GM13977 (cell line): ENCODE data around the gene RNF130.

Experiments used
- DNase-seq: peaks from one replicate; pipeline ENCODE4 v3.0.0; 2012; ENCODE audit warnings: low spot score
- in situ Hi-C: fragments of 300-500 bp; cut with MboI; formaldehyde crosslinking; loops from one replicate; pipeline ENCODE4 v1.12.0; 2022; ENCODE audit warnings: low sequenced_read_pairs, low pct_unique_long_range_greater_than_20kb, mixed read lengths, inconsistent platforms; ENCODE audit not compliant: unreplicated experiment
- TF ChIP-seq, protein P1 (sequence below): IDR thresholded peaks from 2 replicates; pipeline ENCODE4 v1.5.1; 2012; ENCODE audit warnings: mild to moderate bottlenecking, control low read depth; ENCODE audit not compliant: insufficient read depth; ENCODE audit errors: extremely low read depth, missing control alignments

Gene RNF130

DNA sequence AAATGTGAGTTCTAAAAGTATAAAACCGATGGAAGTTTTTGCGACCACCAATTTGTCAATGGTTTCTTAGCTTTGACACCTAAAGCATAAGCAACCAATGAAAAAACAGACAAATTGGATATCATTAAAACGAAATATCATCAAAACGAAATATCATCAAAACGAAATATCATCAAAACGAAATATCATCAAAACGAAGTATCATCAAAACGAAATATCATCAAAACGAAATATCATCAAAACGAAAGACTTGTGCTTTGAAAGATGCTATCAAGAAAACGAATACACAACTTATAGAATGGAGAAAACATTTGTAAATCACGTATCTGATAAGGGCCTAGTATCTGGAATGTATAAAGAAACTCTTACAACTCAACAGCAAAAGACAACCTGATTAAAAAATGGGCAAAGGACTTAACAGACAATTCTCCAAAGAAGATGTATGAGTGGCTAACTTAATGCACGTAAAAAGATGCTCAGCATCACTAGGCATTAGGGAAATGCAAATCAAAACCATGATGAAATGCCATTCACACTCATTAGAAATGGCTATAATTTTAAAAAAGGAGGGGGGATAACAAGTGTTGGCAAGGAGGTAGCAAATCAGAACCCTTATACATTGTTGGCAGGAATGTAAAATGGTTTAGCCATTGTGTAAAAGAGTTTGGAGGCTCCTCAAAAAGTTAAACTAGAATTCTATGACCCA lies 134.4 kb downstream of the RNF130 start:
- DNase-seq = no peak
- TF ChIP-seq, protein P1, sequence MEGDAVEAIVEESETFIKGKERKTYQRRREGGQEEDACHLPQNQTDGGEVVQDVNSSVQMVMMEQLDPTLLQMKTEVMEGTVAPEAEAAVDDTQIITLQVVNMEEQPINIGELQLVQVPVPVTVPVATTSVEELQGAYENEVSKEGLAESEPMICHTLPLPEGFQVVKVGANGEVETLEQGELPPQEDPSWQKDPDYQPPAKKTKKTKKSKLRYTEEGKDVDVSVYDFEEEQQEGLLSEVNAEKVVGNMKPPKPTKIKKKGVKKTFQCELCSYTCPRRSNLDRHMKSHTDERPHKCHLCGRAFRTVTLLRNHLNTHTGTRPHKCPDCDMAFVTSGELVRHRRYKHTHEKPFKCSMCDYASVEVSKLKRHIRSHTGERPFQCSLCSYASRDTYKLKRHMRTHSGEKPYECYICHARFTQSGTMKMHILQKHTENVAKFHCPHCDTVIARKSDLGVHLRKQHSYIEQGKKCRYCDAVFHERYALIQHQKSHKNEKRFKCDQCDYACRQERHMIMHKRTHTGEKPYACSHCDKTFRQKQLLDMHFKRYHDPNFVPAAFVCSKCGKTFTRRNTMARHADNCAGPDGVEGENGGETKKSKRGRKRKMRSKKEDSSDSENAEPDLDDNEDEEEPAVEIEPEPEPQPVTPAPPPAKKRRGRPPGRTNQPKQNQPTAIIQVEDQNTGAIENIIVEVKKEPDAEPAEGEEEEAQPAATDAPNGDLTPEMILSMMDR = no peak
- in situ Hi-C loops = no loop called here

- TF ChIP-seq, protein P1 = no peak
- in situ Hi-C loops = no loop called here
- DNase-seq = no peak
These were observed 140.6 kb downstream of the RNF130 start for GRCh38 chr5:179930788-179931473.

GRCh38 chr5:179927824-179928223 lies 143.7 kb downstream of the RNF130 start:
- DNase-seq = no peak
- in situ Hi-C loops = no loop called here
- TF ChIP-seq, protein P1 = no peak

DNA sequence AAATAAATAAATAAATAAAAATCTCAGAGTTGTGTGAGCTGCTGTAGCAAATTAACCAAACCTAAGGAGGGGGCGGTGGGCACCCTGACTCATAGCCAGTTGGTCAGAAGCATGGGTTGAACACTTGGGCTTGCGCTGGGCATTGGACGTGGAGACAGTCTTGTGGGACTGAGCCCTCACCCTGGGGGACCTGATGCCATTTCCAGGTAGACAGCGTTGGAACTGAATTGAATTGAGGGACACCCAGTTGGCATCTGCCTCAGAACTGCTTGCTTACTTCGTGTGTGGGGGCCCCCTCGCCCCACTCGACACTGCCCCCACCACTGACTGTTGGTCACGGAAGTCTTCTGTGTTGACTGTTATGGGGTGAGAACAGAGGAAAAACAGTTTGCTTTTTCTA lies 144.9 kb downstream of the RNF130 start:
- in situ Hi-C loops = no loop called here
- DNase-seq = no peak
- TF ChIP-seq, protein P1 = no peak

DNA sequence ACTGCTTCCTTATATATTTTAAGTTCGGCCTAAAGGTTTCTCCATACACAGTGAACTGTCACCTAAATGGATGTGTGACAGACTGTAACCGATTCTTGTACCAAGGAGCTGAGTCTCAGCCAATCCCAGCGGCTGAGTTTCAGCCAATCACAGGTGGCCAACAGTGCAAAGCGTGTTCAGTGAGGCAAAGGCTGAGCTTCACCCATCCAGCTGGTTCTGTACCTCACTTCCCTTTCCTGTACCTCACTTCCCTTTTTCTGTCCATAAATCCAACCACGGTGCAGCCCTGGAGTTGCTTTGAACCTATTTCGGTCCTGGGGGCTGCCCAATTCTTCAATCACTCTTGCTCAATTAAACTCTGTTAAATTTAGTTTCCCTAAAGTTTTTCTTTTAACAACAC lies 148.1 kb downstream of the RNF130 start:
- DNase-seq = no peak
- in situ Hi-C loops = no loop called here
- TF ChIP-seq, protein P1 = no peak

GRCh38 chr5:179920175-179920574 lies 151.4 kb downstream of the RNF130 start:
- in situ Hi-C loops = no loop called here
- DNase-seq = no peak
- TF ChIP-seq, protein P1 = no peak
